ENCODE data around the gene FAM184B.

GRCh38 chr4:17753646-17754045 lies 27.8 kb downstream of the FAM184B start:
- TF ChIP-seq USF2 (CRISPR knock-in tag; IDR thresholded peaks at IDR 0.05), result no peak
- no peak for TF ChIP-seq CTCF (IDR thresholded peaks at IDR 0.05)
- TF ChIP-seq CDX4 (CRISPR knock-in tag; IDR thresholded peaks at IDR 0.05; ENCODE audit: borderline replicate concordance), result no peak
- no peak for TF ChIP-seq NFATC4 (CRISPR knock-in tag; IDR thresholded peaks at IDR 0.05)
- TF ChIP-seq GABPB1 (CRISPR knock-in tag; IDR thresholded peaks at IDR 0.05), result no peak

Data from WTC11 (cell line).